ENCODE results near the gene ANK2. TPM values are rescaled to one million over a fixed set of nuclear protein-coding genes. Genes with fewer than 3 reads are reported as not detected.
A peak's percentile ranks its signal among the peaks of the same experiment; 100 is the strongest.

ANK2 gene
- total RNA-seq, 4 donors from 2014 or later, result 74.2 to 127 (median 87.5) TPM

DNA sequence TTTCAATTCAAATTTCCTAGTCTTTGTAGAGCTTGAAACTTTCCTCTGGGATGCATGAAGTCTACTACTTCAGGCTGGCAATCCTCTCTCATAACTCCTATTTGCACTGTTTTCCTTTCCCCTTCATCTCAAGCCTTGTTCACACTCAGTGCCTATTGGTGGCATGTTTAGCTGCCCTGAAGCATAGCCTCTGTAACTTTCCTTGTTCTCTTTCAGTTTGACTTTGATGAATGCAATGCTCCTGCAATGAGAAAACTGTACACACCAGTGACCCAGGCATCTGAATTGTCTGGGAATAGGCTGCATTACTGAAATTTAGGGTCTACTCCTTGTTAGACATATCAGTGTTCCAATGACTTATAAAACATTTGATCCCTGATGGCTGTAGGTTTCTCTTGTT, 81.7 kb downstream of the ANK2 start:
- H3K9me3 ChIP-seq, result no peaks in the 10 kb centered on the region
- no peak for ATAC-seq
- in situ Hi-C loops (cut with MboI; ENCODE audit: low sequenced_read_pairs in 4 of 4) (no loop called here), intact Hi-C loops (cut with DNase I; ENCODE audit: low total_unique reads) (no loop called here)
- DNase-seq, result no peak
- no peaks in the 10 kb centered on the region for H3K27me3 ChIP-seq
- H3K4me3 ChIP-seq, result no peak overlapping the region
- TF ChIP-seq, protein P1, sequence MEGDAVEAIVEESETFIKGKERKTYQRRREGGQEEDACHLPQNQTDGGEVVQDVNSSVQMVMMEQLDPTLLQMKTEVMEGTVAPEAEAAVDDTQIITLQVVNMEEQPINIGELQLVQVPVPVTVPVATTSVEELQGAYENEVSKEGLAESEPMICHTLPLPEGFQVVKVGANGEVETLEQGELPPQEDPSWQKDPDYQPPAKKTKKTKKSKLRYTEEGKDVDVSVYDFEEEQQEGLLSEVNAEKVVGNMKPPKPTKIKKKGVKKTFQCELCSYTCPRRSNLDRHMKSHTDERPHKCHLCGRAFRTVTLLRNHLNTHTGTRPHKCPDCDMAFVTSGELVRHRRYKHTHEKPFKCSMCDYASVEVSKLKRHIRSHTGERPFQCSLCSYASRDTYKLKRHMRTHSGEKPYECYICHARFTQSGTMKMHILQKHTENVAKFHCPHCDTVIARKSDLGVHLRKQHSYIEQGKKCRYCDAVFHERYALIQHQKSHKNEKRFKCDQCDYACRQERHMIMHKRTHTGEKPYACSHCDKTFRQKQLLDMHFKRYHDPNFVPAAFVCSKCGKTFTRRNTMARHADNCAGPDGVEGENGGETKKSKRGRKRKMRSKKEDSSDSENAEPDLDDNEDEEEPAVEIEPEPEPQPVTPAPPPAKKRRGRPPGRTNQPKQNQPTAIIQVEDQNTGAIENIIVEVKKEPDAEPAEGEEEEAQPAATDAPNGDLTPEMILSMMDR (IDR thresholded peaks at IDR 0.05 in 4 of 5, conservative IDR thresholded peaks at IDR 0.05 in 1 of 5), result no peak
- no peak for TF ChIP-seq POLR2A (IDR thresholded peaks at IDR 0.05)
- no peak overlapping the region for H3K27ac ChIP-seq
- no peaks in the 10 kb centered on the region for H3K4me1 ChIP-seq
- no peaks in the 10 kb centered on the region for H3K36me3 ChIP-seq

DNA sequence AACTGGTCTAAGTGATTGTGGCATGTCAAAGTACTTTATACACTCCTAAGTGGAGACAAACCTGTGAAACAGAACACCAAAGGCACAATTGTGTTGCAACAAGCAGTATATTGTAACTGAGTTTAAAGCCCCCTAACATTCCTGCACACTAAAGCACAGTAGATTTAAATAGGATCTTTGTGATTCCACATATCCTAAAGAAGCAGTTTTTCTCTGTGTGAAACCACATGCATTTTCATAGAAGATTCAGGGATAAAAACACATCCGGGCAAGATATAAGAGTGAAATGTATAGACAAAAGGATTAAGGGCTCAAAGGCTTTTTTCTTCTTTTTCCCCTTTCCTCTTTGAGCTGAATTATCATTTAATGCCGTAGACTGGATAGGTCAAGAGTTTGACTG, 82.2 kb downstream of the ANK2 start:
- H3K4me1 ChIP-seq, result no peaks in the 10 kb centered on the region
- in situ Hi-C loops (cut with MboI; ENCODE audit: low sequenced_read_pairs in 4 of 4), result no loop called here
- DNase-seq, result no peak
- no peak for ATAC-seq
- intact Hi-C loops (cut with DNase I; ENCODE audit: low total_unique reads), result no loop called here
- no peak overlapping the region for H3K27ac ChIP-seq
- no peak overlapping the region for H3K4me3 ChIP-seq
- no peaks in the 10 kb centered on the region for H3K36me3 ChIP-seq
- H3K27me3 ChIP-seq, result no peaks in the 10 kb centered on the region
- no peaks in the 10 kb centered on the region for H3K9me3 ChIP-seq
- TF ChIP-seq, protein P1 (IDR thresholded peaks at IDR 0.05 in 4 of 5, conservative IDR thresholded peaks at IDR 0.05 in 1 of 5), result no peak

- in situ Hi-C loops (cut with MboI; ENCODE audit: low sequenced_read_pairs in 4 of 4), result no loop called here
- intact Hi-C loops (cut with DNase I; ENCODE audit: low total_unique reads), result loop anchor here (10.0 kb wide), 1 partner anchor 907 kb away; the partner anchor contains the start of gene AP1AR
- peak overlapping the region in 1 of 4 donors; percentile 13 for H3K4me3 ChIP-seq
- no peaks in the 10 kb centered on the region for H3K36me3 ChIP-seq
- H3K27ac ChIP-seq, result peak overlapping the region in 2 of 4 donors; percentile 18 to 26
- peaks cover 9 to 20% of the 10 kb centered on the region in 2 donors for H3K4me1 ChIP-seq
- DNase-seq, result no peak
- no peaks in the 10 kb centered on the region for H3K9me3 ChIP-seq
- TF ChIP-seq, protein P1 (IDR thresholded peaks at IDR 0.05 in 4 of 5, conservative IDR thresholded peaks at IDR 0.05 in 1 of 5), result no peak
- no peak for TF ChIP-seq POLR2A (IDR thresholded peaks at IDR 0.05)
- ATAC-seq, result no peak
- no peaks in the 10 kb centered on the region for H3K27me3 ChIP-seq
Observed at GRCh38 chr4:113141901-113142346, 92.5 kb downstream of the ANK2 start.

- in situ Hi-C loops (cut with MboI; ENCODE audit: low sequenced_read_pairs in 4 of 4), result no loop called here
- no peaks in the 10 kb centered on the region for H3K27me3 ChIP-seq
- TF ChIP-seq, protein P1 (IDR thresholded peaks at IDR 0.05 in 4 of 5, conservative IDR thresholded peaks at IDR 0.05 in 1 of 5), result no peak
- TF ChIP-seq POLR2A (IDR thresholded peaks at IDR 0.05), result no peak
Observed at GRCh38 chr4:113142351-113142750, 92.9 kb downstream of the ANK2 start.

GRCh38 chr4:113144091-113144490, 94.6 kb downstream of the ANK2 start:
- no peaks in the 10 kb centered on the region for H3K36me3 ChIP-seq
- in situ Hi-C loops (cut with MboI; ENCODE audit: low sequenced_read_pairs in 4 of 4), result no loop called here
- ATAC-seq, result no peak

More at GRCh38 chr4:113142351-113142750, 92.9 kb downstream of the ANK2 start:
- no peaks in the 10 kb centered on the region for H3K9me3 ChIP-seq
- no peaks in the 10 kb centered on the region for H3K36me3 ChIP-seq
- H3K4me3 ChIP-seq, result peak overlapping the region in 1 of 4 donors; percentile 13
- ATAC-seq (no peak), DNase-seq (no peak)
- H3K4me1 ChIP-seq, result peaks cover 11 to 21% of the 10 kb centered on the region in 2 donors
- intact Hi-C loops (cut with DNase I; ENCODE audit: low total_unique reads), result loop anchor here (10.0 kb wide), 1 partner anchor 908 kb away; the partner anchor contains the start of gene AP1AR
- H3K27ac ChIP-seq, result peak overlapping the region in 2 of 4 donors; percentile 18 to 26

More at GRCh38 chr4:113144091-113144490, 94.6 kb downstream of the ANK2 start:
- TF ChIP-seq, protein P1 (IDR thresholded peaks at IDR 0.05 in 4 of 5, conservative IDR thresholded peaks at IDR 0.05 in 1 of 5), result no peak
- TF ChIP-seq POLR2A (IDR thresholded peaks at IDR 0.05), result no peak
- Histone ChIP-seq H3K27ac (peak overlapping the region in 2 of 4 donors; percentile 25 to 89), H3K4me3 (no peak overlapping the region), H3K27me3 (no peaks in the 10 kb centered on the region), H3K9me3 (no peaks in the 10 kb centered on the region), H3K4me1 (peaks cover 16 to 33% of the 10 kb centered on the region in 2 donors)
- no peak for DNase-seq
- intact Hi-C loops (cut with DNase I; ENCODE audit: low total_unique reads), result loop anchor here (10.0 kb wide), 1 partner anchor 909 kb away; the partner anchor contains the start of gene AP1AR
